Liver (tissue), 1 donor: Measurements from ENCODE around the gene CPED1.

Experiments
- ZBTB33 ChIP-seq: IDR thresholded peaks from 2 replicates; pipeline ENCODE4 v1.6.1; 2016; ENCODE audit warnings: antibody characterized with exemption
- TF ChIP-seq, protein P1 (sequence below): IDR thresholded peaks from 2 replicates; pipeline ENCODE4 v1.6.1; 2016; ENCODE audit warnings: antibody characterized with exemption, mild to moderate bottlenecking

GRCh38 chr7:120994512-120995410, 6.2 kb downstream of the CPED1 start:
- TF ChIP-seq, protein P1, sequence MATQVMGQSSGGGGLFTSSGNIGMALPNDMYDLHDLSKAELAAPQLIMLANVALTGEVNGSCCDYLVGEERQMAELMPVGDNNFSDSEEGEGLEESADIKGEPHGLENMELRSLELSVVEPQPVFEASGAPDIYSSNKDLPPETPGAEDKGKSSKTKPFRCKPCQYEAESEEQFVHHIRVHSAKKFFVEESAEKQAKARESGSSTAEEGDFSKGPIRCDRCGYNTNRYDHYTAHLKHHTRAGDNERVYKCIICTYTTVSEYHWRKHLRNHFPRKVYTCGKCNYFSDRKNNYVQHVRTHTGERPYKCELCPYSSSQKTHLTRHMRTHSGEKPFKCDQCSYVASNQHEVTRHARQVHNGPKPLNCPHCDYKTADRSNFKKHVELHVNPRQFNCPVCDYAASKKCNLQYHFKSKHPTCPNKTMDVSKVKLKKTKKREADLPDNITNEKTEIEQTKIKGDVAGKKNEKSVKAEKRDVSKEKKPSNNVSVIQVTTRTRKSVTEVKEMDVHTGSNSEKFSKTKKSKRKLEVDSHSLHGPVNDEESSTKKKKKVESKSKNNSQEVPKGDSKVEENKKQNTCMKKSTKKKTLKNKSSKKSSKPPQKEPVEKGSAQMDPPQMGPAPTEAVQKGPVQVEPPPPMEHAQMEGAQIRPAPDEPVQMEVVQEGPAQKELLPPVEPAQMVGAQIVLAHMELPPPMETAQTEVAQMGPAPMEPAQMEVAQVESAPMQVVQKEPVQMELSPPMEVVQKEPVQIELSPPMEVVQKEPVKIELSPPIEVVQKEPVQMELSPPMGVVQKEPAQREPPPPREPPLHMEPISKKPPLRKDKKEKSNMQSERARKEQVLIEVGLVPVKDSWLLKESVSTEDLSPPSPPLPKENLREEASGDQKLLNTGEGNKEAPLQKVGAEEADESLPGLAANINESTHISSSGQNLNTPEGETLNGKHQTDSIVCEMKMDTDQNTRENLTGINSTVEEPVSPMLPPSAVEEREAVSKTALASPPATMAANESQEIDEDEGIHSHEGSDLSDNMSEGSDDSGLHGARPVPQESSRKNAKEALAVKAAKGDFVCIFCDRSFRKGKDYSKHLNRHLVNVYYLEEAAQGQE = no peak
- no peak for TF ChIP-seq ZBTB33
